H54 (cell line): ENCODE results near the gene PCDHA7.
"Not testable (repeated sequence)": the region's sequence is repeated elsewhere in the genome, so short reads cannot be mapped to it uniquely, and the experiment has no call there.

Experiments used
- DNase-seq: peaks from one replicate; pipeline ENCODE4 v3.0.0; 2011; ENCODE audit warnings: low spot score, mixed read lengths; ENCODE audit not compliant: insufficient read length
- FAIRE-seq: peaks from 3 replicates; lab custom pipeline; 2011; peaks lifted over from hg19 to GRCh38; lab: Jason Lieb, UNC
- POLR2A ChIP-seq: IDR thresholded peaks from 2 replicates; pipeline ENCODE4 v1.6.1; 2011; ENCODE audit warnings: low read depth, mild to moderate bottlenecking, low read length

The PCDHA7 gene, protein sequence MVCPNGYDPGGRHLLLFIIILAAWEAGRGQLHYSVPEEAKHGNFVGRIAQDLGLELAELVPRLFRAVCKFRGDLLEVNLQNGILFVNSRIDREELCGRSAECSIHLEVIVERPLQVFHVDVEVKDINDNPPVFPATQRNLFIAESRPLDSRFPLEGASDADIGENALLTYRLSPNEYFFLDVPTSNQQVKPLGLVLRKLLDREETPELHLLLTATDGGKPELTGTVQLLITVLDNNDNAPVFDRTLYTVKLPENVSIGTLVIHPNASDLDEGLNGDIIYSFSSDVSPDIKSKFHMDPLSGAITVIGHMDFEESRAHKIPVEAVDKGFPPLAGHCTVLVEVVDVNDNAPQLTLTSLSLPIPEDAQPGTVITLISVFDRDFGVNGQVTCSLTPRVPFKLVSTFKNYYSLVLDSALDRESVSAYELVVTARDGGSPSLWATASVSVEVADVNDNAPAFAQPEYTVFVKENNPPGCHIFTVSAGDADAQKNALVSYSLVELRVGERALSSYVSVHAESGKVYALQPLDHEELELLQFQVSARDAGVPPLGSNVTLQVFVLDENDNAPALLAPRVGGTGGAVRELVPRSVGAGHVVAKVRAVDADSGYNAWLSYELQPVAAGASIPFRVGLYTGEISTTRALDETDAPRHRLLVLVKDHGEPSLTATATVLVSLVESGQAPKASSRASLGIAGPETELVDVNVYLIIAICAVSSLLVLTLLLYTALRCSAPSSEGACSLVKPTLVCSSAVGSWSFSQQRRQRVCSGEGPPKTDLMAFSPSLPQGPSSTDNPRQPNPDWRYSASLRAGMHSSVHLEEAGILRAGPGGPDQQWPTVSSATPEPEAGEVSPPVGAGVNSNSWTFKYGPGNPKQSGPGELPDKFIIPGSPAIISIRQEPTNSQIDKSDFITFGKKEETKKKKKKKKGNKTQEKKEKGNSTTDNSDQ

DNA sequence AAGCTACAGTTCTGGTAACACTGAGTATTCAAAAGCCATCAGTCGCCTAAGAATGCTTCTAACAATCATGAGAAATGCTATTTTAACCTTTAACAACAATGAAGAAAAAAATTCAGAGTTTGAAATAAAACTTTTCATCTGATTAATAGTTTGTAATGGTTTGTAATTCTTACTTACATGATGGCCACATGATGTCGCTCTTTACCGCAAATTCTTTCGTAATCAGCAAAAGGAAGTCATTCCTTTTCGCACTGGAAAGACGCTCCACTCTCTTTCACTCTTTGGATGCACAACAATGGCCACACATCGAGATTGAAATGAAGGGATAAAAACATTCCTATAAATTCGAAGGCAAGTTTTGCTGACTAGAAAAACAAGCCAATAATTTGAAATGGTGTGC is at the start of gene PCDHA7:
Gene PCDHA7, plus strand, starts transcription at position 277 of the 400 bp plus-strand sequence. Its CDS starts 115 bp downstream, at position 392.
- FAIRE-seq (no peak), DNase-seq (no peak)
- no peak for TF ChIP-seq POLR2A

DNA sequence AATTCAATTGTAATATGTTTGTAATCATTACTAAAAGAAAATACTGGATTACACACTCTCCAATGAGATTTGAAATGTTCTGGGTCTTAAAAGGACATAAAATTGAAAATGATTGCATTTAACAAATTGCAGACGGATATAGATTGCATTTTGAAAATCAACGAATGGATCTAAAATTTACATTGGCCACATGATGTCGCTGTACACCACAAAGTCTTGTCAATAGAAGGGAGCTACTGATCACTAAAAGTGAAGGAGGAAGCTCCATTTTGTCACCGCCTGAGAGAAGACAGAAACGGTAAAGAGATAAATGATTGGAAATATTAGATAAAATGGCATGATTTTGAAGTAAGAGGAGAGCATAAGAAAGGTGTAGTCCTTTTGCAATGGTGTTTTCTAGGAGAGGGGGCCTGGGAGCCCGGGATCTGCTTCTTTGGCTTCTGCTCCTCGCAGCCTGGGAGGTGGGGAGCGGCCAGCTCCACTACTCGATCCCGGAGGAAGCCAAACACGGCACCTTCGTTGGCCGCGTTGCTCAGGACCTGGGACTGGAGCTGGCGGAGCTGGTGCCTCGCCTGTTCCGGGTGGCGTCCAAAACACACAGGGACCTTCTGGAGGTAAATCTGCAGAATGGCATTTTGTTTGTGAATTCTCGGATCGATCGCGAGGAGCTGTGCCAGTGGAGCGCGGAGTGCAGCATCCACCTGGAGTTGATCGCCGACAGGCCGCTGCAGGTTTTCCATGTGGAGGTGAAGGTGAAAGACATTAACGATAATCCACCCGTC is 48.0 kb upstream of the PCDHA7 start, which contains the start of gene PCDHA1:
Gene PCDHA1, plus strand, starts transcription at position 236 of the 782 bp plus-strand sequence.
- FAIRE-seq (peak; percentile 15), DNase-seq (no peak)
- no peak for TF ChIP-seq POLR2A

GRCh38 chr5:140787422-140787821 is 46.6 kb upstream of the PCDHA7 start:
- not testable (repeated sequence) for FAIRE-seq

GRCh38 chr5:140787849-140788504 is 46.1 kb upstream of the PCDHA7 start:
- FAIRE-seq, DNase-seq: not testable (repeated sequence)

More at GRCh38 chr5:140787422-140787821, 46.6 kb upstream of the PCDHA7 start:
- not testable (repeated sequence) for DNase-seq

DNA sequence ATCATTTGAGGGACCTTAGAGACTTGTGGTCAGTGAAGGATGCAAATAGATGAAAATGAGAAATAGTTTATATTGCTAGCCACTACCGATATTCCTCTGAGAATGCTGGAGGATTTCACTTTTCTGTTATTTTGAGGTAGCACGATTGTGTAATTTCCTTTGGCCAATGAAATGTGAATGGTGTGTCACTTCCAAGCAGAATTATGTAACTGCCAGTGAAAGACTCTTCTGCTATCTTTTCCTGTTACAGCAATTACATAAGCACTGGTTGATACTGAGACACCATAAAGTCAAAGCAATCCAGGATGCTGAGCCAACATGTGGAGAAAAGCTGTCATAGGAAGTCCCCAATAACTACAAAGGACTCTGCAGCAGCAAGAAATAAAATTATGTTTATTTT is 43.0 kb upstream of the PCDHA7 start:
- no peak for TF ChIP-seq POLR2A
- FAIRE-seq (no peak), DNase-seq (no peak)

- DNase-seq, result no peak
- FAIRE-seq, result no peak
These were observed 39.3 kb upstream of the PCDHA7 start, which contains the start of gene PCDHA2 for GRCh38 chr5:140794595-140795258. PCDHA2 (plus strand) TSS chr5:140794852.

GRCh38 chr5:140795259-140795641 is 38.8 kb upstream of the PCDHA7 start:
- peak; percentile 15 for FAIRE-seq
- peak; percentile 54 for DNase-seq
- TF ChIP-seq POLR2A, result no peak

More at GRCh38 chr5:140794595-140795258, 39.3 kb upstream of the PCDHA7 start, which contains the start of gene PCDHA2:
- no peak for TF ChIP-seq POLR2A

DNA sequence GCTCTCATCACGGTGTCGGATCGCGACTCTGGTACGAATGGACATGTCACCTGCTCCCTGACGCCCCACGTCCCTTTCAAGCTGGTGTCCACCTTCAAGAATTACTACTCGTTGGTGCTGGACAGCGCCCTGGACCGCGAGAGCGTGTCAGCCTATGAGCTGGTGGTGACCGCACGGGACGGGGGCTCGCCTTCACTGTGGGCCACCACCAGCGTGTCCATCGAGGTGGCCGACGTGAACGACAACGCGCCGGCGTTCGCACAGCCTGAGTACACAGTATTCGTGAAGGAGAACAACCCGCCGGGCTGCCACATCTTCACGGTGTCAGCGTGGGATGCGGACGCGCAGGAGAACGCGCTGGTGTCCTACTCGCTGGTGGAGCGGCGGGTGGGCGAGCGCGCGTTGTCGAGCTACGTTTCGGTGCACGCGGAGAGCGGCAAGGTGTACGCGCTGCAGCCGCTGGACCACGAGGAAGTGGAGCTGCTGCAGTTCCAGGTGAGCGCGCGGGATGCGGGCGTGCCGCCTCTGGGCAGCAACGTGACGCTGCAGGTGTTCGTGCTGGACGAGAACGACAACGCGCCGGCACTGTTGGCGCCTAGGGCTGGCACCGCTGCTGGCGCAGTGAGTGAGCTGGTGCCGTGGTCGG is 37.9 kb upstream of the PCDHA7 start:
- DNase-seq, FAIRE-seq: not testable (repeated sequence)

DNA sequence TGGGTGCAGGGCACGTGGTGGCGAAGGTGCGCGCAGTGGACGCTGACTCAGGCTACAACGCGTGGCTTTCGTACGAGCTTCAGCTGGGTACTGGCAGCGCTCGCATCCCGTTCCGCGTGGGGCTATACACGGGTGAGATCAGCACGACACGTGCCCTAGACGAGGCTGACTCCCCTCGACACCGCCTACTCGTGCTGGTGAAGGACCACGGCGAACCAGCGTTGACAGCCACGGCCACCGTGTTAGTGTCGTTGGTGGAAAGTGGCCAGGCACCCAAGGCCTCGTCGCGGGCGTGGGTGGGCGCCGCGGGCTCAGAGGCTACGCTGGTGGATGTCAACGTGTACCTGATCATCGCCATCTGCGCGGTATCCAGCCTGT is 37.4 kb upstream of the PCDHA7 start:
- no peak for FAIRE-seq

GRCh38 chr5:140800816-140801493 is 33.1 kb upstream of the PCDHA7 start, which contains the start of gene PCDHA3:
PCDHA3 (plus strand) TSS chr5:140801057.
- TF ChIP-seq POLR2A, result no peak
- FAIRE-seq (no peak), DNase-seq (no peak)

More for the DNA sequence above, 37.4 kb upstream of the PCDHA7 start:
- no peak for DNase-seq
- TF ChIP-seq POLR2A, result no peak

DNA sequence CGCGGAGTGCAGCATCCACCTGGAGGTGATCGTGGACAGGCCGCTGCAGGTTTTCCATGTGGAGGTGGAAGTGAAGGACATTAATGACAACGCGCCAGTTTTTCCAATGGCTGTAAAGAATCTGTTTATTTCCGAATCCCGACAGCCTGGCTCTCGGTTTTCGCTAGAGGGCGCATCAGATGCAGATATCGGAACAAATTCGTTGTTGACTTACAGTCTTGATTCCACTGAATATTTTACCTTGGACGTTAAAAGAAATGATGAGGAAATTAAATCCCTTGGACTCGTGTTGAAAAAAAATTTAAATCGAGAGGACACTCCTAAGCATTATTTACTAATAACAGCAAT is 32.6 kb upstream of the PCDHA7 start:
- DNase-seq (no peak), FAIRE-seq (no peak)

DNA sequence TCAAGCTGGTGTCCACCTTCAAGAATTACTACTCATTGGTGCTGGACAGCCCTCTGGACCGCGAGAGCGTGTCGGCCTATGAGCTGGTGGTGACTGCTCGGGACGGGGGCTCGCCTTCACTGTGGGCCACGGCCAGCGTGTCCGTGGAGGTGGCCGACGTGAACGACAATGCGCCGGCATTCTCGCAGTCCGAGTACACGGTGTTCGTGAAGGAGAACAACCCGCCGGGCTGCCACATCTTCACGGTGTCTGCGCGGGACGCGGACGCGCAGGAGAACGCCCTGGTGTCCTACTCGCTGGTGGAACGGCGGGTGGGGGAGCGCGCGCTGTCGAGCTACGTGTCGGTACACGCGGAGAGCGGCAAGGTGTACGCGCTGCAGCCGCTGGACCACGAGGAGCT is 31.7 kb upstream of the PCDHA7 start:
- DNase-seq, FAIRE-seq: not testable (repeated sequence)

More for the DNA sequence above, 32.6 kb upstream of the PCDHA7 start:
- TF ChIP-seq POLR2A, result no peak
